PC-9 (cell line): Measurements from ENCODE around the gene GPS1. TPM values are rescaled to one million over a fixed set of nuclear protein-coding genes. Genes with fewer than 3 reads are reported as not detected.

ENCODE experiments used
- BruUV-seq: library from RNA; stranded (reverse); fragments of 400-500 nt; replicated peaks from 2 replicates; lab custom pipeline; 2021; lab: Mats Ljungman, UMichigan
- CTCF ChIA-PET: fragments of 300-600 bp; sonication (Branson Sonifier 250); formaldehyde crosslinking; loops from one replicate; lab custom pipeline; 2022; ENCODE audit warnings: antibody characterized with exemption; lab: Charles Lee
- POLR2A ChIA-PET: fragments of 300-600 bp; sonication (Branson Sonifier 250); formaldehyde crosslinking; loops from one replicate; lab custom pipeline; 2022; ENCODE audit warnings: antibody characterized with exemption; ENCODE audit not compliant: unreplicated experiment; lab: Charles Lee
- DNase-seq, 2 experiments: peaks; one replicate each; pipeline versions ENCODE4 v3.0.0 to v3.0.0-alpha.2; 2015 to 2022; ENCODE audit warnings: mixed read lengths in 1 of 2
- H2AFZ ChIP-seq: fragments of 200-600 bp; sonication (generic); 2 replicates; pipeline ENCODE4 v1.8.1; 2017; ENCODE audit warnings: antibody characterized with exemption
- H3F3A ChIP-seq: fragments of 200-600 bp; sonication (generic); 2 replicates; pipeline ENCODE4 v1.8.1; 2017; ENCODE audit warnings: antibody characterized with exemption, mild to moderate bottlenecking, low read depth; ENCODE audit not compliant: insufficient read depth
- H3K27ac ChIP-seq: fragments of 200-600 bp; sonication (generic); 2 replicates; pipeline ENCODE4 v1.6.1; 2016; ENCODE audit warnings: mixed run types
- H3K27me3 ChIP-seq: fragments of 200-600 bp; sonication (generic); 2 replicates; pipeline ENCODE4 v1.6.1; 2016; ENCODE audit warnings: low read depth, mixed run types; ENCODE audit not compliant: insufficient read depth
- H3K36me3 ChIP-seq: fragments of 200-600 bp; sonication (generic); 2 replicates; pipeline ENCODE4 v1.6.1; 2016; ENCODE audit warnings: low read depth, mixed run types
- H3K4me1 ChIP-seq: fragments of 200-600 bp; sonication (generic); replicated peaks from 2 replicates; pipeline ENCODE4 v1.6.1; 2016; ENCODE audit warnings: mixed run types; ENCODE audit not compliant: insufficient read depth
- H3K4me2 ChIP-seq: fragments of 200-600 bp; sonication (generic); 2 replicates; pipeline ENCODE4 v1.6.1; 2017; ENCODE audit warnings: mixed run types
- H3K4me3 ChIP-seq: fragments of 200-600 bp; sonication (generic); 2 replicates; pipeline ENCODE4 v1.6.1; 2016; ENCODE audit warnings: mixed run types
- H3K79me2 ChIP-seq: fragments of 200-600 bp; sonication (generic); 2 replicates; pipeline ENCODE4 v1.6.1; 2017; ENCODE audit warnings: low read depth, mixed run types
- H3K9me2 ChIP-seq: fragments of 200-600 bp; sonication (generic); 2 replicates; pipeline ENCODE4 v1.8.1; 2017; ENCODE audit warnings: mild to moderate bottlenecking; ENCODE audit not compliant: insufficient read depth
- H3K9me3 ChIP-seq: fragments of 200-600 bp; sonication (generic); 2 replicates; pipeline ENCODE4 v1.8.1; 2016; ENCODE audit warnings: low read depth; ENCODE audit not compliant: insufficient read depth
- H4K20me1 ChIP-seq: fragments of 200-600 bp; sonication (generic); 2 replicates; pipeline ENCODE4 v1.8.1; 2017; ENCODE audit not compliant: insufficient read depth
- CTCF ChIP-seq: fragments of 200-600 bp; sonication (generic); conservative IDR thresholded peaks from 2 replicates; pipeline ENCODE4 v1.6.1; 2017; ENCODE audit warnings: mixed run types, antibody characterized with exemption, mild to moderate bottlenecking, moderate library complexity
- EZH2 ChIP-seq: fragments of 200-600 bp; sonication (generic); IDR thresholded peaks from 2 replicates; pipeline ENCODE4 v1.8.0; 2017; ENCODE audit warnings: antibody characterized with exemption, low read depth
- intact Hi-C: fragments of 100-400 bp; cut with micrococcal nuclease; formaldehyde crosslinking; loops from one replicate; pipeline ENCODE4 v1.10.0; 2022; ENCODE audit not compliant: unreplicated experiment
- total RNA-seq: library from RNA; stranded (reverse); gene quantifications from 2 replicates; pipeline ENCODE4 v1.2.3, GENCODE V29; 2021

The GPS1 gene
- total RNA-seq, 1 experiment from 2014 or later = 121 TPM

GRCh38 chr17:82070611-82071010 is 18.9 kb downstream of the GPS1 start:
- no peaks in the 10 kb centered on the region for H3K9me3 ChIP-seq
- CTCF ChIA-PET = no interaction called here
- no peak overlapping the region for H3K4me3 ChIP-seq
- H4K20me1 ChIP-seq = no peaks in the 10 kb centered on the region
- no peak overlapping the region for H3K27ac ChIP-seq
- H3K79me2 ChIP-seq = no peaks in the 10 kb centered on the region
- BruUV-seq = no TSS peak
- no peak overlapping the region for H2AFZ ChIP-seq
- POLR2A ChIA-PET = interaction anchor here (0.6 kb wide), 1 partner anchor 36 kb away, joined by 4 read pairs; no protein-coding TSS in a partner anchor
- no peaks in the 10 kb centered on the region for H3K9me2 ChIP-seq
- no peak overlapping the region for H3K4me2 ChIP-seq
- intact Hi-C loops = no loop called here
- no peaks in the 10 kb centered on the region for H3F3A ChIP-seq
- TF ChIP-seq CTCF (no peak), EZH2 (no peak)
- H3K27me3 ChIP-seq = no peaks in the 10 kb centered on the region
- H3K36me3 ChIP-seq = no peaks in the 10 kb centered on the region
- peaks cover 3% of the 10 kb centered on the region; the same call in 1 of the 2 replicates for H3K4me1 ChIP-seq
- DNase-seq = no peak

DNA sequence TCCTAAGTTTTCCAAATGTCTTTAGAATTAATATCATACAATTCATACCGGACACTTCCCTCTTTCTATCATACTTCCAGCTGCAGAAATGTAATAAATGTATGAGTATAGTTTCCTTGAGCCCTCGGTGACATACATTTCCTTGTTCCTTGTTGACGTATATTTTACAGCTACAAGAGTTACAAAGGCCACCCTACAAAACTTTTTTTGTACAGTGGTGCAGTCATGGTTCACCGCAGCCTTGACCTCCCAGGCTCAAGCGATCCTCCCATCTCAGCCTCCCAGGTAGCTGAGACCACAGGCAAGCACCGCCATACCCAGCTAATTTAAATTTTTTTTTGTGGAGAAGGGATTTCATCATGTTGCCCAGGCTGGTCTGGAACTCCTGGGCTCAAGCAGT is 21.1 kb downstream of the GPS1 start:
- Histone ChIP-seq H3K36me3 (no peaks in the 10 kb centered on the region), H3K27me3 (no peaks in the 10 kb centered on the region), H3K4me3 (no peak overlapping the region), H3K4me1 (no peaks in the 10 kb centered on the region), H3K9me3 (no peaks in the 10 kb centered on the region), H3K4me2 (no peak overlapping the region), H2AFZ (no peak overlapping the region), H3F3A (peaks cover 13% of the 10 kb centered on the region), H3K27ac (no peak overlapping the region), H3K79me2 (no peaks in the 10 kb centered on the region), H3K9me2 (no peaks in the 10 kb centered on the region), H4K20me1 (no peaks in the 10 kb centered on the region)
- ChIA-PET POLR2A (no interaction called here), CTCF (no interaction called here)
- BruUV-seq = no TSS peak
- intact Hi-C loops = no loop called here
- no peak for DNase-seq
- no peak for TF ChIP-seq CTCF
- no peak for TF ChIP-seq EZH2

DNA sequence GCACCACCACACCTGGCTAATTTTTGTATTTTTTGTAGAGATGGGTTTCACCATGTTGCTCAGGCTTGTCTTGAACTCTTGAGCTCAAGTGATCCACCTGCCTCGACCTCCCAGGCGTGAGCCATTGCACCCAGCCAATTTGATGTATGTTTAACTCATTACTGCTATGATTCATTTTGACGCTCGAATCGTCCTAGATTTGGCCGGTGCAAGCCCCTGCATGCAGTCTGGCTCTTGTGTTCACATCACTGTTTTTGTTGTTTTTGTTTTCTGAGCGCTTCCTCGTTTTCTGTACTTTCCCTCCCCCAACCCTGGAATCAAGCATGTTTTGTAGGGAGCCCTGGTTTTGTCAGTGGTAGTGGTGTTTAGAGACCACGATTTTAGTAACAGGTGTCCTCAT is 21.7 kb downstream of the GPS1 start:
- no peaks in the 10 kb centered on the region for H3K9me3 ChIP-seq
- no peaks in the 10 kb centered on the region for H3K79me2 ChIP-seq
- no peaks in the 10 kb centered on the region for H3K36me3 ChIP-seq
- H3K9me2 ChIP-seq = no peaks in the 10 kb centered on the region
- no peak overlapping the region for H2AFZ ChIP-seq
- H3K4me1 ChIP-seq = no peaks in the 10 kb centered on the region
- peaks cover 13% of the 10 kb centered on the region for H3F3A ChIP-seq
- TF ChIP-seq EZH2 (no peak), CTCF (no peak)
- no peaks in the 10 kb centered on the region for H3K27me3 ChIP-seq
- intact Hi-C loops = no loop called here
- no peaks in the 10 kb centered on the region for H4K20me1 ChIP-seq
- no peak overlapping the region for H3K27ac ChIP-seq
- no peak overlapping the region for H3K4me2 ChIP-seq
- no peak for DNase-seq
- ChIA-PET CTCF (no interaction called here), POLR2A (interaction anchor here (0.7 kb wide), 1 partner anchor 22 kb away, joined by 10 read pairs; no protein-coding TSS in a partner anchor)
- no TSS peak for BruUV-seq
- H3K4me3 ChIP-seq = no peak overlapping the region
